GM12873 (cell line): ENCODE results near the gene SLC16A12.

Experiments
- TF ChIP-seq, protein P1 (sequence below): IDR thresholded peaks from 2 replicates; pipeline ENCODE4 v1.5.1; 2012; ENCODE audit warnings: low read depth, mild to moderate bottlenecking, moderate library complexity, low read length, control low read depth; ENCODE audit not compliant: insufficient read depth; ENCODE audit errors: missing control alignments

The SLC16A12 gene

DNA sequence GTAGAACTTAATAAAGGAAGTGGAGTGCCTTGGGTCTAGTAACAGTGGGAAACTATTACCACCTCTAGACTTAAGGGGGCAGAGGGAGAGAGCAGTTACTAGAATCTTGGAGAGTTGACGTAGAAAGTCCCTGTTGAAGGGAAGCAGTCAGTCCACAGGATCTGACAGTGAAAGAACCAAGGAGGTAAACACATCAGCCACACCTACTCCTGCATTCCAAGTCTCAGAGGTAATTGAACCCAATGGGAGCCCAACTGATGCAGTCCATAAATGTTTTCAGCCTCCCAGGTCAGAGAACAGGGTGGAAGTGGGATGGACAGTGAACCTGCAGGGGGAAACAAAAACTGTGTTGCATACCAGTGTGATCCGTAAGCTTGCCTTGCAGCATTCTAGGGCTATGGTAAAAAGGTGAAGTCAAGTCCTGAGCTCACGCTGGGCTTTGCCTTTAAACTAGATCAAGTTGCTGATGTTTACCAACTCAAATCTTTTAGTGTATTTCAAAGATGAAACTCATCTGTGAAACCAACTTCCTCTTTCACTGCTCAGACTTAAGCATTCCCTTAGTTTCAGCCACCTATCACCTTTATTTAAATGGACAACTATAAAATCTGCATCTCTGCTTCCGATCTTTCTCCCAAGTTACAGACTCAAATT lies 57.2 kb downstream of the SLC16A12 start:
- TF ChIP-seq, protein P1, sequence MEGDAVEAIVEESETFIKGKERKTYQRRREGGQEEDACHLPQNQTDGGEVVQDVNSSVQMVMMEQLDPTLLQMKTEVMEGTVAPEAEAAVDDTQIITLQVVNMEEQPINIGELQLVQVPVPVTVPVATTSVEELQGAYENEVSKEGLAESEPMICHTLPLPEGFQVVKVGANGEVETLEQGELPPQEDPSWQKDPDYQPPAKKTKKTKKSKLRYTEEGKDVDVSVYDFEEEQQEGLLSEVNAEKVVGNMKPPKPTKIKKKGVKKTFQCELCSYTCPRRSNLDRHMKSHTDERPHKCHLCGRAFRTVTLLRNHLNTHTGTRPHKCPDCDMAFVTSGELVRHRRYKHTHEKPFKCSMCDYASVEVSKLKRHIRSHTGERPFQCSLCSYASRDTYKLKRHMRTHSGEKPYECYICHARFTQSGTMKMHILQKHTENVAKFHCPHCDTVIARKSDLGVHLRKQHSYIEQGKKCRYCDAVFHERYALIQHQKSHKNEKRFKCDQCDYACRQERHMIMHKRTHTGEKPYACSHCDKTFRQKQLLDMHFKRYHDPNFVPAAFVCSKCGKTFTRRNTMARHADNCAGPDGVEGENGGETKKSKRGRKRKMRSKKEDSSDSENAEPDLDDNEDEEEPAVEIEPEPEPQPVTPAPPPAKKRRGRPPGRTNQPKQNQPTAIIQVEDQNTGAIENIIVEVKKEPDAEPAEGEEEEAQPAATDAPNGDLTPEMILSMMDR = no peak

DNA sequence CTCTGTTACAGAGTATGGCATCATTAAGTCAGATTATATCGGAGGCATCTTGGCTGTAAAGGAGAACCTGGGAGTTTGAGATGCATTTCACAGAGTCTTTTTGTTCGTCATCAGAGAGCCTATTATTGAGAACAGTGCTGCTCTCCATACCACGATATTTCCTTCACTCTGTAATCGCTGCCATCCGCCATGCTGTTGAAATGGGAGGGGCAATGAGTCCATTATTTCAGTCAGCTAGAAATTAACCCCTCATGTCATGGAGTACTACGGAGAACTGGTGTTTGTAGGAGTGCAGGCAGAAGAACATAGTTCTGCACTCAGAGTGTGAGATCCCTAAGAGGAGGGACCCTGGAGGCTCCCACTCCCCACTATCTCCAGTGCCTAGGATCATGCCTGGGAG lies 59.2 kb downstream of the SLC16A12 start:
- TF ChIP-seq, protein P1 = no peak

- TF ChIP-seq, protein P1 = no peak
These were observed 59.8 kb downstream of the SLC16A12 start for GRCh38 chr10:89475591-89475998.

GRCh38 chr10:89475125-89475524 lies 60.3 kb downstream of the SLC16A12 start:
- TF ChIP-seq, protein P1 = no peak

- TF ChIP-seq, protein P1 = no peak
These were observed 60.9 kb downstream of the SLC16A12 start for GRCh38 chr10:89474452-89474851.

DNA sequence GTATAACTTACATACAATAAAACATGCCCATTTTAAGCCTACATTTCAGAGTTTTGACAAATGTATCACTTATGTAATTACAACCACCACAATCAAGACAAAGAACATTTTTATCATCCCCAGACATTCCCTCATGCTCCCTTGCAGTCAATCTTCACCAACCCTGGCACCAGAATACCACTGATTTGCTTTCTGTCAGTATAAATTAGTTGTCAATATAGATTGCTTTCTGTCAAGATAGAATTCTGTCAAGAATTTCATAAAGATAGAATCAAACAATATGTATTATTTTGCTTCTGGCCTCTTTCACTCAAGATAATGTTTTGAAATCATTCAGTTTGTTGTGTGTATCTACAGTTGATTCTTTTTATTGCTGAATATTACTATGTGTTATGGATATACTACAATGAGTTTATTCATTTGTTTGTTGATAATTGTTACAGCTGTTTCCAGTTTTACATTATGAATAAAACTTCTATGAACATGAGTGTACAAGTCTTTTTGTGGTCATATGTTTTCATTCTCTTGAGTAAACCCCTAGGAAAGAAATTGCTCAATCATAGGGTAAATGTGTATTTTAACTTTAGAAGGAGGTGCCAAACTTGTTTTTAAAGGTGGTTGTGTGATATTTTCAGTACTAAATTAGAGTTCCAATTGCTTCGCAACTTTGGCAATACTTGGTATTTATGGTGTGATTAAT lies 64.1 kb downstream of the SLC16A12 start:
- TF ChIP-seq, protein P1 = no peak

DNA sequence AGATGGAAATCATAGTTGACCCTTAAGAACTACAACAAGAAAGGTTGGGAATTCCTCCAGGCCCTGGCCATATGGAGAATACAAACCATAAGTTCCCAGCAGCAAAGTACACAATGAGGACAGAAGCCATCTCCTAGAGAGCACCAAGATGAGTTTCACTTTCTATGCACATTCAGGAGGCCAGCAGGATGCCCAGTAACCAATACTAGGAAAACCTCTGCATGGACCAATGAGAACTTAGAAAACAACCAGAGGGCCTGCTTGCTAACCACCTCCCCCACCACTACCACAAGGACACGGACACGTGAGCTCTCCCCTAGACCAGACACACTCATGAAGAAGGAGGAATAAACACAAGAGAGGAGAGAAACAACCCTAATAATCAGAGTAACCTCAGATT lies 64.8 kb downstream of the SLC16A12 start:
- TF ChIP-seq, protein P1 = no peak
